ENCODE results near the gene FAM110C.
"Not testable (repeated sequence)": the region's sequence is repeated elsewhere in the genome, so short reads cannot be mapped to it uniquely, and the experiment has no call there.

FAM110C gene

GRCh38 chr2:29253-29652, 17.1 kb downstream of the FAM110C start:
- no peaks in the 10 kb centered on the region for H3K4me1 ChIP-seq (ENCODE audit: insufficient read depth, low read length)
- H3K9ac ChIP-seq (ENCODE audit: low read depth, low read length) = no peak overlapping the region
- no peaks in the 10 kb centered on the region for H3K36me3 ChIP-seq (ENCODE audit: insufficient read depth, low read length)
- H3K9me3 ChIP-seq (ENCODE audit: control insufficient read depth, insufficient read depth, low read length) = no peaks in the 10 kb centered on the region

GRCh38 chr2:28406-28975, 17.8 kb downstream of the FAM110C start:
- Histone ChIP-seq H3K36me3 (ENCODE audit: insufficient read depth, low read length) (no peaks in the 10 kb centered on the region), H3K9me3 (ENCODE audit: control insufficient read depth, insufficient read depth, low read length) (no peaks in the 10 kb centered on the region), H3K9ac (ENCODE audit: low read depth, low read length) (no peak overlapping the region), H3K4me1 (ENCODE audit: insufficient read depth, low read length) (no peaks in the 10 kb centered on the region)

- Histone ChIP-seq H3K9ac (ENCODE audit: low read depth, low read length) (no peak overlapping the region), H3K4me1 (ENCODE audit: insufficient read depth, low read length) (no peaks in the 10 kb centered on the region), H3K36me3 (ENCODE audit: insufficient read depth, low read length) (no peaks in the 10 kb centered on the region), H3K9me3 (ENCODE audit: control insufficient read depth, insufficient read depth, low read length) (no peaks in the 10 kb centered on the region)
Observed at GRCh38 chr2:26891-27290, 19.4 kb downstream of the FAM110C start.

- no peaks in the 10 kb centered on the region for H3K4me1 ChIP-seq (ENCODE audit: insufficient read depth, low read length)
- no peak overlapping the region for H3K9ac ChIP-seq (ENCODE audit: low read depth, low read length)
- H3K9me3 ChIP-seq (ENCODE audit: control insufficient read depth, insufficient read depth, low read length) = no peaks in the 10 kb centered on the region
- H3K36me3 ChIP-seq (ENCODE audit: insufficient read depth, low read length) = no peaks in the 10 kb centered on the region
Observed at GRCh38 chr2:25543-25942, 20.8 kb downstream of the FAM110C start.

- H3K9me3 ChIP-seq (ENCODE audit: control insufficient read depth, insufficient read depth, low read length); H3K4me1 ChIP-seq (ENCODE audit: insufficient read depth, low read length); H3K9ac ChIP-seq (ENCODE audit: low read depth, low read length); H3K36me3 ChIP-seq (ENCODE audit: insufficient read depth, low read length): not testable (repeated sequence)
Observed at GRCh38 chr2:24591-24990, 21.7 kb downstream of the FAM110C start.

GRCh38 chr2:24107-24506, 22.2 kb downstream of the FAM110C start:
- Histone ChIP-seq H3K36me3 (ENCODE audit: insufficient read depth, low read length) (no peaks in the 10 kb centered on the region), H3K4me1 (ENCODE audit: insufficient read depth, low read length) (0 out of 2 replicates have a peak, but pooled peaks cover 5% of the 10 kb centered on the region), H3K9ac (ENCODE audit: low read depth, low read length) (no peak overlapping the region), H3K9me3 (ENCODE audit: control insufficient read depth, insufficient read depth, low read length) (no peaks in the 10 kb centered on the region)

GRCh38 chr2:23283-23682, 23.0 kb downstream of the FAM110C start:
- Histone ChIP-seq H3K9ac (ENCODE audit: low read depth, low read length) (no peak overlapping the region), H3K36me3 (ENCODE audit: insufficient read depth, low read length) (no peaks in the 10 kb centered on the region), H3K9me3 (ENCODE audit: control insufficient read depth, insufficient read depth, low read length) (no peaks in the 10 kb centered on the region), H3K4me1 (ENCODE audit: insufficient read depth, low read length) (0 out of 2 replicates have a peak, but pooled peaks cover 5% of the 10 kb centered on the region)

- H3K9me3 ChIP-seq (ENCODE audit: control insufficient read depth, insufficient read depth, low read length); H3K4me1 ChIP-seq (ENCODE audit: insufficient read depth, low read length); H3K9ac ChIP-seq (ENCODE audit: low read depth, low read length): not testable (repeated sequence)
Observed at GRCh38 chr2:22244-22643, 24.1 kb downstream of the FAM110C start.

GRCh38 chr2:20259-20658, 26.0 kb downstream of the FAM110C start:
- H3K9ac ChIP-seq (ENCODE audit: low read depth, low read length); H3K4me1 ChIP-seq (ENCODE audit: insufficient read depth, low read length); H3K36me3 ChIP-seq (ENCODE audit: insufficient read depth, low read length); H3K9me3 ChIP-seq (ENCODE audit: control insufficient read depth, insufficient read depth, low read length): not testable (repeated sequence)

More at GRCh38 chr2:22244-22643, 24.1 kb downstream of the FAM110C start:
- H3K36me3 ChIP-seq (ENCODE audit: insufficient read depth, low read length) = not testable (repeated sequence)

- no peak overlapping the region for H3K9ac ChIP-seq (ENCODE audit: low read depth, low read length)
- H3K4me1 ChIP-seq (ENCODE audit: insufficient read depth, low read length) = 0 out of 2 replicates have a peak, but pooled peaks cover 5% of the 10 kb centered on the region
- H3K9me3 ChIP-seq (ENCODE audit: control insufficient read depth, insufficient read depth, low read length) = no peaks in the 10 kb centered on the region
- H3K36me3 ChIP-seq (ENCODE audit: insufficient read depth, low read length) = no peaks in the 10 kb centered on the region
Observed at GRCh38 chr2:19505-19904, 26.8 kb downstream of the FAM110C start.

GRCh38 chr2:18402-19271, 27.7 kb downstream of the FAM110C start:
- no peak overlapping the region for H3K9ac ChIP-seq (ENCODE audit: low read depth, low read length)
- H3K4me1 ChIP-seq (ENCODE audit: insufficient read depth, low read length) = 0 out of 2 replicates have a peak, but pooled peaks cover 5% of the 10 kb centered on the region
- H3K9me3 ChIP-seq (ENCODE audit: control insufficient read depth, insufficient read depth, low read length) = no peaks in the 10 kb centered on the region
- no peaks in the 10 kb centered on the region for H3K36me3 ChIP-seq (ENCODE audit: insufficient read depth, low read length)

- not testable (repeated sequence) for H3K4me1 ChIP-seq (ENCODE audit: insufficient read depth, low read length); H3K36me3 ChIP-seq (ENCODE audit: insufficient read depth, low read length); H3K9ac ChIP-seq (ENCODE audit: low read depth, low read length); H3K9me3 ChIP-seq (ENCODE audit: control insufficient read depth, insufficient read depth, low read length)
Observed at GRCh38 chr2:15916-16315, 30.4 kb downstream of the FAM110C start.

GRCh38 chr2:11248-11941, 34.9 kb downstream of the FAM110C start:
- Histone ChIP-seq H3K36me3 (ENCODE audit: insufficient read depth, low read length) (no peaks in the 10 kb centered on the region), H3K9me3 (ENCODE audit: control insufficient read depth, insufficient read depth, low read length) (no peaks in the 10 kb centered on the region; the same call in 1 of the 2 replicates), H3K9ac (ENCODE audit: low read depth, low read length) (no peak overlapping the region), H3K4me1 (ENCODE audit: insufficient read depth, low read length) (no peaks in the 10 kb centered on the region)

GRCh38 chr2:10222-10875, 36.0 kb downstream of the FAM110C start:
- no peak overlapping the region for H3K9ac ChIP-seq (ENCODE audit: low read depth, low read length)
- H3K36me3 ChIP-seq (ENCODE audit: insufficient read depth, low read length) = no peaks in the 10 kb centered on the region
- H3K9me3 ChIP-seq (ENCODE audit: control insufficient read depth, insufficient read depth, low read length) = no peaks in the 10 kb centered on the region; the same call in 1 of the 2 replicates
- no peaks in the 10 kb centered on the region for H3K4me1 ChIP-seq (ENCODE audit: insufficient read depth, low read length)
